SKM-1 treated with dmso at 0.1 percent for 144 hours (cell line): Measurements from ENCODE around the gene CHSY1.
"Not testable (repeated sequence)": the region's sequence is repeated elsewhere in the genome, so short reads cannot be mapped to it uniquely, and the experiment has no call there.

Experiments used
- DNase-seq: peaks from one replicate; lab custom pipeline; 2025; ENCODE audit not compliant: unreplicated experiment; lab: John Stamatoyannopoulos, UW

Gene CHSY1

DNA sequence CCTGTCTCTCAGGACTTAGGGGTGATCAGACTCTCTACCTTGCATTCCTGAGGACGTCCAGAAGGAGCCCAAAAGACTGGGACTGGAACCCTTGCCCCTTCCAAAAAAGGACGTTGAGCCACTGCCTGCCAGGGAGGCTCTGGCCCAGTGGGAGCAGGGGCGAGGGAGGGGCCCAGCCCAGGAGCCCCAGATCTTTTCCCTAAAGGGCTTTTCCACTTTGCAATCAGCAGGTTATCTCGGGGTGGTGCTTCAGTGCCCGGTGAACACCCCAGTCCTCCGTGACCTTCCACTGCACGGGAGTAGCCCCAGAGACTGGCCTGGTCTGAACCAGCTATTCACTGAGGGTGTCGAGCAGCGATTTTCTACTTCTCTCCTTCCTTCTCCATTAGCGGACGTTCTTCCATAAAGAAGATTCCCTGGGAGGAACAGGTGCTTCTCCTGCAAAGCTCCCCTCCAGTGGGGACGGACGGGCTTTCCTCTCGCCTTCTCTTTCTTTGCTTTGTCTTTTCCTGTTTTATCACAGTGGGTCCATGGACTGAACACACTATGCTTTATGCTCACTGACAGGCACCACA lies 113.7 kb downstream of the CHSY1 start:
- DNase-seq = no peak

DNA sequence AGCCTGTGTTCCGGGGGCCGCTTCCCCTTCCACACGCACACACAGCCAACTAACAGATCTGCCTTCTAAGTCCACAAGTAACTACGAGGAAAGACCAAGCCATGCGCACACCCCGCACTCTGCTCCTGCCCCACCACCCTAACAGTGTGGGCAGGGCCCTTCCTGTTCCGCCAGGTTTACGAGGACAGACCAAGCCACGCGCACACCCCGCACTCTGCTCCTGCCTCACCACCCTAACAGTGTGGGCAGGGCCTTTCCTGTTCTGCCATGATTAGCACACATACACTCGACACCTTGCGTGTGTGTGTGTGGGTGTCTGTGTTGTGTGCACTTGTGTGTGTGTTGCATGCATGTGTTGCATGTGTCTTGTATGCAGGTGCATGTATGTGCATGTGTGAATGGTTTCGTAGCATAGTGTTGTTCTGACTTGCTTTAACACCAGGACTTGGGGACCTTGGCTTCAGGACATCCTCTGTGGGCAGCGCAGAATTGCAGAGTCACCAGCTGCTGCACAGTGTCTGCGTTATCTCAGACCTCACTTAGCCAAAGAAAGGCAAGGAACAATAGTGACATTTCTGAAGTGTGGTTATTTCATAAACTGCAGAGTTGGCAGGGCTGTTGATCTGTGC lies 114.4 kb downstream of the CHSY1 start:
- peak; percentile 33 for DNase-seq

DNA sequence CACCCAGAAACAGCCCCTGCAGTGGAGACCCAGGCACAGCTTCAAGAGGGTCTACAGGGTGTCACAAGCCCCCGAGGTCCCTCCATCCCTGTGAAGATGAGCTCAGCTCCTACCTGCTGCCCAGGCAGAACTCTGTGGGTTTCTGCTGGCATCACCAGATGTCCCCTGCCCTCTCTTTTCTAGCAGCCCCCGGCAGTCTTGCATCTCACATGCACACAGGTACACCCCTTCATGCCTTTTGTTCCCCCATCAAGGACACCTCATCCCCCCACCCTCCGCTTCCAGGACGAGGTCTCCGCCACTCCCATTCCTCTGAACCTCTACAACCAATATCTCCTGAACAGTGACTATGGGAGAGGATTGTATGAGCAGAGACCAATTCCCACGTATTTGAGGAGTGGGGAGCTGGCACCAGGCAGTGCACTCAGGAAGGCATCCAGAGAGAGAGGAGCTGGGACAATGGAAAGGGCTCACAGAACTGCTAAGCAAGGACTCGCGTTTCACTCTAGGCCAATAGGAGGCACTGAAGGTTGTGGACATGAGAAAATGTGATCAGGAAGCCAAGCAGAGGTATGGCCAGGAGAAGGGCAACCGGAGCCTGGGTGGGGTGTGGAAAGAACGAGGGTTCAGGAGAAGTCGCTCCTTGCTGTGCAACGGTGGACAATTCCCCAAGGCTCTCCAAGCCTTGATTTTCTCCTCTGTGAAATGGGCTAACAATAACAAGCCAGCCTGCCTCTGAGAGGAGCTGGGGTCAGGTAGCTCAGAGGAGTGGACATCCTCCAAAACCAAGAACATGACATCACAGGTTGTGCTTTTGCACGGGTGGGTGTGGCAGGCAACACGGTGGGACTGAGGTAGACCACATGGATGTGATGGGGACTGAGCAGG lies 115.2 kb downstream of the CHSY1 start:
- no peak for DNase-seq

DNA sequence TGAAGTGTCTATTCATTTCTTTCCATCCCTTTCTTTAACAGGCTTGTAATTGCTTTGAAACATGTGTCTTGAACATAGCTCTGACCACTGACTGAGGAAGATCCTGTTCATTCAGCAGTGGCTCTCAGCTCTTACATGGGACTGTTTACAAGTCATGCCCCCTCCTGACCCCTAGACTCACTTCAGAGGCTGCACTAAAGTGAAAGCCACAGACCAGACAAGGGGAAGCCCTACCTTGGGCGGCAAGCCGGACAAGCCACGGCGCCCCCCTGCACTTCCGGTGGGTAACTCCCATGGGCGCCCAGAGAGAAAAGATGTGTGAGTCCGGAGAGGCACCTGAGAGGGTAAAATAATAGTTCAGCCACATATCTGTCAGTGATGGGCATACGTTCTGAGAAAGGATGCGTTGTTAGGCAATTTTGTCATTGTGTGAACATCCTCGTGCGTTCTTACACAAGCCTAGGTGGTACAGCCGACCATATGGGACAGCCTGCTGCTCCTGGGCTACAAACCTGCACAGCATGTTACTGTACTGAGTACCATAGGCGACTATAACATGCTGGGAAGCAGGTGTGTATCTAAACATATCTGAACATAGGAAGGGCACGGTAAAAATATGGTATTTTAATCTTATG lies 116.2 kb downstream of the CHSY1 start:
- no peak for DNase-seq

DNA sequence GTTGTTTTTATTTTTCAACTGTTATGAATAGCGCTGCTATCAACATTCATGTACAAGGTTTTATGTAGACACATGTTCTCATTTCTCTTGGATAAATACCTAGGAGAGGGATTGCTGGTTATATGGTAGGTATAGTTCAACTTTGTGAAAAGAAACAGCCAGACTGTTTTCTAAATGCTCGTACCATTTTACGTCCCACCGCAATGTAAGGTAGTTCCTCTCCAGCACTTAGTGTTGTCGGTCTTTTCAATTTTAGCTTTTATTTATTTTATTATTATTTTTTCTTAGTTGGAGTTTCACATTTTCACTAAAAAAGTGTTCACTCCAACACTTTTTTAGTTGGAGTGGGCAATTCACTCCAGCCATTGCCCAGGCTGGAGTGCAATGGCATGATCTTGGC lies 117.1 kb downstream of the CHSY1 start:
- no peak for DNase-seq

DNA sequence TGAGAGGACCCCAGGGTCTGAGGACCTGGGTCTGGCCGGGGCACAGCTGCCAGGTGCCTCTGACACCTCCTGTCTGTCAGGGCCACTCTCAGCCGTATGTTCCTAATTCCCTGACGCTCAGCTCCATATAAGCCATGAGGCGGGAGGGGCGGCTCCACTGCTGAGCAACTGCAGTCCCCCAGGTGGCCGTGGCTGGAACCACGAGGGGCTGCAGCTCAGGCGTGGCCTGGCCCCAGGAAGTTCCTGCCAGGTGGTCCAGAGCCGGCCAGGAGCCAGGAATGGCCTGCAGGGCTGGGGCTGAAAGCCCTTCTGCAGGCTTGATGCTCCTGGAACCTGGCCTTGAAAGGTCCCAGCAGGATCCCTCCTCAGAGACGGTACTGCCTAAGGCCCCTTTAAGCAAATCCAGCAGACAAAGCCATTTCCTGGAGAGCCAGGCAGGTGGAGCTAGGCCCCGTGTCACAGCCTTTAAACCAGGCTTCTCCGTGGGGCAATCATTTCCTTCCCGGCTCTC lies 118.0 kb downstream of the CHSY1 start:
- DNase-seq = no peak

DNA sequence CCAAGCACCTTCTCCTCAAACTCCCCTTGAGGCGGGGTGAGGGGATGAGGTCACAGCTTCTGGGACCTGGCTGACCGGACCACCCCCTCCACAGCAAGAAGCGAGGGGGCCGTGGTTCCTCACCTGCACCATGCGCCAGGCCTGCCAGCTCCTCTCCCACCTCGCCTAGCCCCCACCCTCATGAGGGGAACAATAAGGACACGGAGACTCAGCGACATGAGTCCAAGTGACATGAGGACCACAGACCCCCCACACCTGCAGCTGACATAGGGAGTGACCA lies 118.7 kb downstream of the CHSY1 start:
- no peak for DNase-seq

DNA sequence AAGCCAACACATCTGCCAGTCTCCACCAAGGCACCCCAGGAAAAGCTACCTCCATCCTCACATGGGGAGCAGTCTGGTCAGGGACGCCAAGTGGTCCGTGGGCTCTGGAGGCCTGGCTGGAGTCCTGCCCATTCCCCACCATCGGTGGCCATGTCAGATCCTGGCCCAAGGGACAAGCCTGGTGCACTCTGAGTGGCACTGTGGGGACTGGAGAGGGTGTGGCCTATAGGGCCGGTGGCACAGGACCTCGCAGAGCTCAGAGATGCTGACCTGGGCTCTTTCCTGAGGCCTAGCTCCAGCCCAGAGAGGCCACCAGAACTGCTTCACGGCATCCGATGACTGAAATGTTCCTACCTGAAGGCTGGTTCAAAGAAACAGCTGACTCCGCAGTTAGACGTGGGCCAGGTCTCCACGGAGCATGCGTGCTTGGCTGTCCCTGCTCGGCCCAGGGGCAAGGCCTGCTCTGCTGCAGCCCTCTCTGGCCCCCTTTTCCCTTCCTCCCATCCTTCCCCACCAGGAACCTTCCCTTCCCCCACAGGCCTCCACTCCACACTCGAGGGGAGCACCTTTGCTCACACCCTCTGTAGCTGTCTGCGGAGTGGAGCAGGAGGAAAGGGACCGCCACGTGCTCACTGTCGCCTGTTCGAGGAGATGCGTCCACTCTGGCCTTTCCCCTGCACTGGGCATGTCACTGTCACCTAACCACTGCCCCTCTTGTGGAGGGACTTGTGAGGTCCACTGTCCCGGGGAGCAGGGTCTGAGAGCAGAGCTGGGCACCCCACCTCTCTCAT lies 119.3 kb downstream of the CHSY1 start:
- no peak for DNase-seq

DNA sequence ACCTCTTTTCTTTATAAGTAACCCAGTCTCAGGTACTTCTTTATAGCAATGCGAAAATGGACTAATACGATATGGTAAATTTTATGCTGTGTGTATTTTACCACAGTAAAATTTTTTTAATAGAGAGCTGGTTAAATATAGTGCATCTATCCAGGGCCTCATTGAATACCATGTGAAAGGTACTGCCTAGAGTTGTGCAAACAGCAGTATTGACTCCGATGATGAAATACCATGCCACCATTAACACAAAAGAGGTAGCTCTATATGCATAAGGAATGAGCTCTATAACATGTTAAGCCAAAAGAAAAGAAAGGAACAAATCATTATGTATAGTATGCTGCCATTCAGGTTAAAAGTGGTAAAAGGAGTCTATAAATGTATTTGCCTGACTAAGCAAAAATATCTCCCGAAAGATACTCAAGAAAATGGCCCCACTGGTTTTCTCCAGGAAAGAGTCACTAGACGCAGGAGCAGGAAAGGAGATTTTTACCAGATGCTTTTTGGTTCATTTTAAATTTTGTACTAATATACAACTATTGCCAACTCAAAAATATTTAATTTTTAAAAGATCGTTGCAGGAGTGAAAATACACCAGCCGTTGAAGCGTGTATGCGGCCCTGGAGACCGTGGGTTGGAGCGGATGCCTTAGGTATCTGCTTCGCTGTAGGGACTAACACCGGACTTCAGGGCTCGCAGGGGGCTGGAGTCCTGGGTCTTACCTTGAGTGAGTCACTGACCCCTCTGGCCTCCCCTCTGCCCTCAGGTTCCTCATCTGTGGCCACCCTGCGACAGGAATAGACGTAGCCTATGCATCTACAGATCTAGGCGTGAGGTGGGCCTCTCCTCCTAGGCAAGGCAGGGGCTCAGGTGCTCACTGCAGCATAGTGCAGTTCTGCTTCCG lies 120.1 kb downstream of the CHSY1 start:
- no peak for DNase-seq

DNA sequence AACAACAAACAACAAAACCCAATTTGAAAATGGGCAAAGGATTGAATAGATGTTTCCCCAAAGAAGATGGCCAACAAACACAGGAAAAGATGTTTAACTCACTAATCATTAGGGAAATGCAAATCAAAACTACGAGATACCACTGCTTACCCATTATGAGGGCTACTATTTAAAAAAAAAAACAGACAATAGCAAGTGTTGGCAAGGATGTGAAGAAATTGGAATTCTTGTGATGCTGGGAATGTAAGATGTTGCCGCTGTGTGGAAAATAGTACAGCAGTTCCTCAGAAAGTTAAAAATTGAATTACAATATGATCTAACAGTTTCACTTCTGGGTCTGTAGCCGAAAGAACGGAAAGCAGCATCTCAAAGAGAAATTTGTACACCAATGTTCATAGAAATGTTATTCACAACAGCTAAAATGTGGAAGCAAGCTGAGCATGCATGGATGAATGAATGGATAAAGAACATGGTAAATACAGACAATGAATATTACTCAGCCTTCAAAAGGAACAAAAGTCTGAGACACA lies 121.9 kb downstream of the CHSY1 start:
- DNase-seq = no peak

DNA sequence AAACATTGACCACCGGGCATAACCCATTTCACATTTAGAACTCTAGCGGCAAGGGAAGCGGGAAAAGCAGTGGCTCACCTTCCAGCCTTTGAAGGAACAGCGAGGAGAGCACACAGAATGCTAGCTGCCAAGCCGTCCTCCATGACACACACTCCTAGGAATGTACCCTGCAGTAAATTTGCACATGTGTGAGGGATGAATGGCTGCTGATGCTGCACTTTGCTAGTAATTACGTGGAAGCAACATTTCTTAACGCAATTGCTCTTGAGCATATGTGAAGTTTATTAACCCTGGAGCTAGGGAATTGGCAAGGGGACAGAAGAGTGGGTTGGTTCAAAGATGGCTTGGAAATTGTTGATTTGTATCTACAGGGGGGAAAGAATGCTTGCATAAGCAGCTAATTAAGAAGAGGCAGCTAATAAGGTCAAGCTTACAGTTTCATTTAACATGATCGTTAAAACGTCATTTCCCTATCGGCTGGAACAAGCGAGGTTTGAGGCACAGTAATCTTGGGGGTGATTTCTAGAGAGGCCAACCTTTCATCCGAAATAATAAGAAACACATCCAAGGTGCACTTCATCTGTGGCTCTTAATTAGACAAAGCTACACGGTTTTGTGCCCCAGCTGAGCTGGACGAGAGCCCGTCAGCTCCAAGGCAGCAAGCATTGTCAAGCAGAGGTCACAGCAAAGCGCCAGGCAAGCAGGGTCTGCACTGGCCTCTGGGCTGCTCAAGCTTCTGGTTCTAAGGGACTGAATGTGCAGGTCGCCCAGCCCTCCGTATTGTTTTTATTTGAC lies 123.4 kb downstream of the CHSY1 start:
- no peak for DNase-seq

DNA sequence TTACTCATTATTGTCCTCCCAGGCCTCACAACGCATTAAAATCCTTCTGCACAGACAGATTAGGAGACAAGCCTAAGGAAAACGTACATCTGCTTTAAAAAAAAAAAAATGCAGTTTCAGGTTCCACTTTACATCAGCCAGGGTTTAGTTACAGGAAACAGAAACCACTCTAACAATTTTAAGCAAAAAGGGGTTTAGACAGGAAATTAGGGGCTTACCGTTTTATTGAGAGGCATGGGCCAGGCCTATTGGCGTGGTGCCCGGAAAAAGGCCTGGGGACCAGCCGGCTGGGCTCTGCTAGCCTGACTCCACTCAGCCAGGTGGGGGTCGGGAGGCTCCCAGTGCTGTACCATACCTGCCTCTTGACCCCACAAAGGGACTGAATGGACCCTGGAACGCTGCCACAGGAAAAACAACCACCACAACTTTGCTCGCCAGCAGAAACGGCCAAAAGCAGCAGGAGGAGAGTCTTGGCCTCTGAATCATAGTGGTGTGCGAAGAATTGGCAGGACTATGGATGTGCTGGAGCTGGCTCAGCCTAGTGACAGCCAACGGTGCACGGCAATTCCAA lies 124.3 kb downstream of the CHSY1 start:
- DNase-seq = no peak

DNA sequence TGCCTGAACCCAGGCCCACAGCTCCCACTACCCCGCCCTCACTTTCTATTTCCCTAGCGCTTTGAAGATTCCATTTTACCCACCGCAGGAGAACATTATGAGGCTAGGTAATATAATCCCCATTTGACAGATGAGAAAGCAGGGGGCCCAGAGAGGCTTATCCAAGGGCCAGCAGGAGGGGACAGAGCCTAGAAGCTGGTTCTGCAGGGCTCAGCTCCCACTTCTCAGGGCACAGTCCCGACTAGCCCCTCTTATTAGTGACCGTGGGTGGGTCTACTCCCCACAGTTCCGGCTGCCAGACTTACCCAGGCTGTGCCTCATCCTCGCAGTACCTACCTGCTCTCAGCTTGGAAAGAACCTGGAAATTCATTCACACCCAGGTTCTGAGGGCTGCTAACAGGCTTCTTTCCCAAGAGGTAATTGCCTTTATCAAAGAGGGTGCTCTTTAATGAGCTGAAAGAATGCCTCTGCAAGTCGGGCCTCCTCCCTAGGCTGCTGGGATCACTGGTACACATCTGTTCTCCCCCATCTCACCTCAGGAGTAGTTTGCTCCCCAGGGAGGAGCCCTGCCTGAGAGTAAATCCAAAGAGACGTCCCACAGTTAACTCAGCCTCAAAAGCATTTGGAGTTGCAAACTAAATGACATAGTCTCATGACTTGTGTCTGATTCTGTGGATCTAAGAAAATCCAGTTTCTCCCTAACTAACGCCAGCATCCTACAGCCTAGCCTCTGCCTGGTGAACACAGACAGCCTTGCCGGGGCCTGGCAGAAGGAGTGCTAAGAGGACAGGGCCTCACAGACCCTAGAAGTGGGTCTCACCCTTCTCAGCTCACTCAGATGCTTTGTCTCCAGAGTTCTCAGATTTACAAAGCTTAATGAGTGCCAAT lies 125.0 kb downstream of the CHSY1 start:
- no peak for DNase-seq

DNA sequence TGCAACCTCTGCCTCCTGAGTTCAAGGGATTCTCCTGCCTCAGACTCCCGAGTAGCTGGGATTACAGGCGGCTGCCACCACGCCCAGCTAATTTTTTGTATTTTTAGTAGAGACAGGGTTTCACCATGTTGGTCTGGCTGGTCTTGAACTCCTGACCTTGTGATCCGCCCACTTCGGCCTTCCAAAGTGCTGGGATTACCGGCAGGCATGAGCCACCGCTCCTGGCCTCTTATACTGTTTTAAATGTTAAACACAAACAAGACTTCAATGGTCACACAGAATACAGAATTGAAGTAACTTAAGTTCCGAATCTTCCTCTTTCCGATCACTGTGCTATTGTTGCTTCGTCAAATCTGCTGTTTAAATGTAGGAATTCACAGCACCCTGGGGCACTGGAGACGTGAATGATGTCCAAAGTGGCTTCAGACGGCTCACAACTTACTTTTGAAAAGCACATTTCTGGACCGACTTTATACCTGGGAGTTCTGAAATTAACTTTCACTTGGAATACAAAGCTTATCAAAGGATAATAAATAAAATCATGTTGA lies 125.9 kb downstream of the CHSY1 start:
- not testable (repeated sequence) for DNase-seq
